Measurements from ENCODE around the gene OVOL3.
"Not testable (repeated sequence)": the region's sequence is repeated elsewhere in the genome, so short reads cannot be mapped to it uniquely, and the experiment has no call there.

OVOL3 gene

DNA sequence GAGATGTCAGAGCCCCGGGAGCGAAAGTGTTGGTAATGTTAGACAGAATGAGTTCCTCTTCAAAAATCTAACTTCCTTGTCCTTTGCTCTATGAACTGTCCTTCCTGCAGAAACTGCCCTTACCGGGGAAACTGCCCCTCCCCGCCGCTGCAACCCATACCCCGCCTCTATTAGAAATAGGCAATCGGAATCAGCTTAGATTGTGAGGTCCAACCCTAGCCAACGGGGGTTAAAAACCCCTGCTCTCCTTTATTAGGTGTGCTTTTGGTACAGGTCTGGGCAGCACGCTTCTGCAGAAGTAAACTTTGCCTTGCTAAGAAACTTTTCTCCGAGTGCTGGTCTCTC, 17.4 kb downstream of the OVOL3 start:
- Mint-ChIP-seq H3K27me3 (no peaks in the 10 kb centered on the region), H3K4me3 (peak overlapping the region; percentile 71 to 79), H3K4me1 (ENCODE audit: low read depth in 2 of 2) (peaks cover 20 to 24% of the 10 kb centered on the region in 2 donors), H3K9me3 (no peaks in the 10 kb centered on the region), H3K27ac (peak overlapping the region; percentile 66 to 92), H3K36me3 (ENCODE audit: insufficient read depth) (peaks cover 5% of the 10 kb centered on the region)
- peak; percentile 1 for ATAC-seq (replicated peaks)
- no peak for DNase-seq

GRCh38 chr19:36131221-36131620, 20.3 kb downstream of the OVOL3 start:
- H3K9me3 Mint-ChIP-seq; H3K36me3 Mint-ChIP-seq (ENCODE audit: insufficient read depth); H3K27me3 Mint-ChIP-seq: not testable (repeated sequence)
- DNase-seq, result peak in 2 of 3 experiments; percentile 11 to 13
- Mint-ChIP-seq H3K4me1 (ENCODE audit: low read depth in 2 of 2) (peaks cover 20 to 24% of the 10 kb centered on the region in 2 donors), H3K27ac (peak overlapping the region; percentile 87 to 89), H3K4me3 (peak overlapping the region; percentile 36 to 37)
- ATAC-seq (replicated peaks), result peak; percentile 18

DNA sequence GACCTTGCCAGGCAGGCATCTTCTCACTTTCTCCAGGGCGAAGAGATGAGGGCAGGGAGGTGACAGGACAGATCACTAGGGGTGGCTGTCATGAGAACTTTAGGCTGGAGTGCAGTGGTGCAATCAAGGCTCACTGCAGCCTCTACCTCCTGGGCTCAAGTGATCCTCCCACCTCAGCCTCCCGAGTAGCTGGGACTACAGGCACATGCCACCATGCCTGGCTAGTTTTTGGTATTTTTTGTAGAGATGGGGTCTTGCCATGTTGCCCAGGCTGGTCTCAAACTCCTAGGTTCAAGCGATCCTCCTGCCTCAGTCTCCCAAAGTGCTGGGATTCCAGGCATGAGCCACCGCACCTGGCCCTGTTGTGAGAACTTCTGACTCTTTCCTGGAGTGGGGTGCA, 23.9 kb downstream of the OVOL3 start:
- ATAC-seq (replicated peaks); DNase-seq; H3K9me3 Mint-ChIP-seq: not testable (repeated sequence)

GRCh38 chr19:36136964-36137686, 26.2 kb downstream of the OVOL3 start:
- H3K4me1 Mint-ChIP-seq (ENCODE audit: low read depth in 2 of 2), result peaks cover 18 to 24% of the 10 kb centered on the region in 2 donors
- H3K36me3 Mint-ChIP-seq (ENCODE audit: insufficient read depth), result peaks cover 33% of the 10 kb centered on the region
- no peaks in the 10 kb centered on the region for H3K27me3 Mint-ChIP-seq
- ATAC-seq (replicated peaks) (no peak), DNase-seq (no peak)
- H3K9me3 Mint-ChIP-seq, result no peaks in the 10 kb centered on the region
- peak overlapping the region in 1 of 2 donors; percentile 42 for H3K4me3 Mint-ChIP-seq
- peak overlapping the region in 1 of 2 donors; percentile 85 for H3K27ac Mint-ChIP-seq

More for the DNA sequence above, 23.9 kb downstream of the OVOL3 start:
- H3K4me3 Mint-ChIP-seq, H3K27me3 Mint-ChIP-seq, H3K27ac Mint-ChIP-seq: not testable (repeated sequence)
- Mint-ChIP-seq H3K36me3 (ENCODE audit: insufficient read depth) (peaks cover 12% of the 10 kb centered on the region), H3K4me1 (ENCODE audit: low read depth in 2 of 2) (peaks cover 13 to 20% of the 10 kb centered on the region in 2 donors)

DNA sequence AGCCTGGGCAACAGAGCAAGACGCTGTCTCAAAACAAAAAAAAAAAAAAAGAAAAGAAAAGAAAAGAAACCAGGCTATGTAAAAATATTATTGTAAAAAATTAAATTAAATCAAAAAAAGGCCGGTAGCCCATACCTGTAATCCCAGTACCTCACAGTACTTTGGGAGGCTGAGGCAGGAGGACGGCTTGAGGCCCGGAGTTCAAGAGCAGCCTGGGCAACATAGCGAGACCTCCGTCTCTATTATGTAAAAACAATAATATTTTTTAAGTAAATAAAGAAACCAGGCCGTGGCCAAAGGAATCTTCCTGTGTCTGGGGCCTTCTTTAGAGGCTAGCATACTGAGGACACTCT, 28.2 kb downstream of the OVOL3 start:
- H3K4me3 Mint-ChIP-seq, result peak overlapping the region; percentile 96 to 97
- DNase-seq, result no peak
- H3K27ac Mint-ChIP-seq, result peak overlapping the region; percentile 87 to 91
- peaks cover 18 to 23% of the 10 kb centered on the region in 2 donors for H3K4me1 Mint-ChIP-seq (ENCODE audit: low read depth in 2 of 2)
- H3K27me3 Mint-ChIP-seq, result no peaks in the 10 kb centered on the region
- no peaks in the 10 kb centered on the region for H3K9me3 Mint-ChIP-seq
- ATAC-seq (replicated peaks), result no peak
- peaks cover 45% of the 10 kb centered on the region for H3K36me3 Mint-ChIP-seq (ENCODE audit: insufficient read depth)

DNA sequence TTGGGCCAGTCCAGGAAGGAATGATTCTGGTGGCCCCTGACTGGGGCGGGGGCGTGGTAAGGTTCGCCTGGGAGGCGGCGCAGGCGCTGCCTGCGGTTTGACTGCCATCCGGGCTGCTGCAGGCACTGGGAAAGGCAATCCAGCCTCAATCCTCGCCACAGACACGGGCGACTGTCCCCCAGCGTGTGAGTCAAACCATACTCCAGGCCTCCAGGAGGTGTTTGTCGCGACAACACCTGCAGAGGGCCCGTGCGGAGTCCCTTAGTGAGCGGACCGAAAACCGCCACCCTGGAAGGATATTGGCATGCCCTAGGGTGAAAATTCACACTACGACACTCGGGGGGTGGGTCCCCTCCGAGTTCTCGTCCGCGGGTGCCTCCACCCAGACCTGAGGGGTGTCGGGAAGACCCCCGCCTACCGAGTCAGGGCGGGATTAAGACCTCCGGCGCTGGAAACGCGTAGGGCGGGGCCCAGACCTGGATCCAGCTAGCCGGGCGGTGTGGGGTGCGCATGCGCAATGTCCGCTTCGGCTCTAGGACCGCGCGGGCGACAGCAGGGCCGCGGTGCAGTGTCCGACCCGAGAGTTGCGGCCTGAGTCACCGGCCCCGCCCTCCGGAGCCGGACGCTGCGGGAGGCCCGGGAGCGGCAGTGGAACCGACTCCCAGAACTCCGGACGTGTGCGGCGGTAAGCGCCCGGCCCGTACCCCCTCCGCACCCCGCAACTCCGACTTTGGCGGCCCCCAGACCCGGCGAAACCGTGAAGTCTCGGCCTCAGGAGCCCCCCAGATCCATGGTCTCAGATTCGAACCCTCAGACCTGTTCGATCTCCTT, 28.7 kb downstream of the OVOL3 start, which contains the start of gene CAPNS1:
Gene CAPNS1 (plus strand): TSS at position 594 of the 831 bp plus-strand sequence. CDS start 946 bp downstream, outside the sequence.
- peak; percentile 83 to 87 (median 86) for DNase-seq
- no peaks in the 10 kb centered on the region for H3K27me3 Mint-ChIP-seq

GRCh38 chr19:36140304-36141038, 29.5 kb downstream of the OVOL3 start:
- DNase-seq, result peak in 2 of 3 experiments; percentile 25 to 37
- Mint-ChIP-seq H3K27ac (peak overlapping the region; percentile 87 to 91), H3K27me3 (no peaks in the 10 kb centered on the region), H3K4me1 (ENCODE audit: low read depth in 2 of 2) (peaks cover 18 to 23% of the 10 kb centered on the region in 2 donors), H3K4me3 (peak overlapping the region; percentile 96 to 97), H3K9me3 (no peaks in the 10 kb centered on the region), H3K36me3 (ENCODE audit: insufficient read depth) (peaks cover 58% of the 10 kb centered on the region)
- ATAC-seq (replicated peaks), result peak; percentile 19

More for the DNA sequence above, 28.7 kb downstream of the OVOL3 start, which contains the start of gene CAPNS1:
- Mint-ChIP-seq H3K4me1 (ENCODE audit: low read depth in 2 of 2) (peaks cover 18 to 23% of the 10 kb centered on the region in 2 donors), H3K4me3 (peak within 1 kb of the TSS; percentile 96 to 97), H3K36me3 (ENCODE audit: insufficient read depth) (peaks cover 50% of the 10 kb centered on the region), H3K9me3 (no peaks in the 10 kb centered on the region), H3K27ac (peak within 1 kb of the TSS; percentile 87 to 91)
- peak; percentile 72 for ATAC-seq (replicated peaks)

- H3K9me3 Mint-ChIP-seq, result no peaks in the 10 kb centered on the region
- no peaks in the 10 kb centered on the region for H3K27me3 Mint-ChIP-seq
- peak; percentile 71 for ATAC-seq (replicated peaks)
- peak; percentile 91 to 97 (median 92) for DNase-seq
- H3K36me3 Mint-ChIP-seq (ENCODE audit: insufficient read depth), result peaks cover 66% of the 10 kb centered on the region
- peaks cover 19 to 24% of the 10 kb centered on the region in 2 donors for H3K4me1 Mint-ChIP-seq (ENCODE audit: low read depth in 2 of 2)
- H3K27ac Mint-ChIP-seq, result peak overlapping the region; percentile 87 to 91
- H3K4me3 Mint-ChIP-seq, result peak overlapping the region; percentile 96 to 97
Observed at GRCh38 chr19:36141039-36141927, 30.3 kb downstream of the OVOL3 start.

DNA sequence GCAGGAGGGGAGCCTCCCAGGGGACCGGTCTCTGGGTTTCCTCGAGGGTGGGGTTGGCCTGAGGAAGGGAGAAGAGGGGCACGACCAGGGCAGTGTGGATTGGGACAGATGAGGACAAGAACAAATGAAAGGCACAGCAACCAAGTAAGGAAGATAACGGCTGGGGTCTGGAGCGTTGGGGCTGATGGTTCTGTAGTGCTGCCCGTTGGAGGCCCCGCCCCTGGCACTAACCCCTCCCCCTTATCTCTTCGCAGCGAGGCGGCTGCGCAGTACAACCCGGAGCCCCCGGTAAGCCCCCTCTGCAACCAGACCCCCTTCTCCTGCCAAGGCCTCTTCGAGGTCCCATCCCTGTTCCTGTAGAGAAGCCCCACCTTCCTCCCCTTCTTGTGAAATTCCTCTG, 31.1 kb downstream of the OVOL3 start:
- DNase-seq (no peak), ATAC-seq (replicated peaks) (no peak)
- Mint-ChIP-seq H3K4me3 (peak overlapping the region in 1 of 2 donors; percentile 96), H3K4me1 (ENCODE audit: low read depth in 2 of 2) (peaks cover 22 to 23% of the 10 kb centered on the region in 2 donors), H3K27me3 (no peaks in the 10 kb centered on the region), H3K27ac (peak overlapping the region; percentile 87 to 91), H3K9me3 (no peaks in the 10 kb centered on the region), H3K36me3 (ENCODE audit: insufficient read depth) (peaks cover 73% of the 10 kb centered on the region)

GRCh38 chr19:36142496-36142895, 31.6 kb downstream of the OVOL3 start:
- no peaks in the 10 kb centered on the region for H3K9me3 Mint-ChIP-seq
- peak overlapping the region in 1 of 2 donors; percentile 38 for H3K27ac Mint-ChIP-seq
- no peaks in the 10 kb centered on the region for H3K27me3 Mint-ChIP-seq
- DNase-seq (no peak), ATAC-seq (replicated peaks) (no peak)
- H3K36me3 Mint-ChIP-seq (ENCODE audit: insufficient read depth), result peaks cover 77% of the 10 kb centered on the region
- H3K4me1 Mint-ChIP-seq (ENCODE audit: low read depth in 2 of 2), result peaks cover 22 to 25% of the 10 kb centered on the region in 2 donors
- H3K4me3 Mint-ChIP-seq, result peak overlapping the region; percentile 2 to 27

DNA sequence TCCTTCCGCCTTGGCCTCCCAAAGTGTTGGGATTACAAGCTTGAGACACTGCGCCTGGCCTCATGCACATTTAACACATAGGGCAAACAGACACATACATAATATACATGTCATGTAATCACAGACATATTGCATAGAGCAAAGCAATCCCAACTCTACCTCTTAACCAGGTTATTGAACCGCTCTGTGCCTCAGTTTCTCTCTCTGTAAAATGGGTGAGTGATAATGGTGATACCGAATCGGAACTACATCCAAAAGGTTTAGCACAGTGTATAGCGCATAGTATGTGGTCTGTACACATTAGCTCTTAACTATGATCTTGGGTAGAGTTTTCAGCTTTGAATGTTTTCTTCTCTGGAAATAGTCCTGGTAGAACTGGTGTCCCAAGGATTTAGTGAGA, 33.7 kb downstream of the OVOL3 start:
- H3K27me3 Mint-ChIP-seq, result no peaks in the 10 kb centered on the region
- no peak overlapping the region for H3K27ac Mint-ChIP-seq
- ATAC-seq (replicated peaks), result no peak
- no peaks in the 10 kb centered on the region for H3K9me3 Mint-ChIP-seq
- H3K4me1 Mint-ChIP-seq (ENCODE audit: low read depth in 2 of 2), result peaks cover 22 to 25% of the 10 kb centered on the region in 2 donors
- peaks cover 86% of the 10 kb centered on the region for H3K36me3 Mint-ChIP-seq (ENCODE audit: insufficient read depth)
- no peak overlapping the region for H3K4me3 Mint-ChIP-seq
- DNase-seq, result no peak

GRCh38 chr19:36149673-36150406, 38.9 kb downstream of the OVOL3 start:
- H3K4me1 Mint-ChIP-seq (ENCODE audit: low read depth in 2 of 2), result peaks cover 12 to 15% of the 10 kb centered on the region in 2 donors
- peaks cover 52% of the 10 kb centered on the region for H3K36me3 Mint-ChIP-seq (ENCODE audit: insufficient read depth)
- no peak for ATAC-seq (replicated peaks)
- no peak overlapping the region for H3K4me3 Mint-ChIP-seq
- no peak for DNase-seq
- H3K27me3 Mint-ChIP-seq, result no peaks in the 10 kb centered on the region
- H3K9me3 Mint-ChIP-seq, result no peaks in the 10 kb centered on the region
- H3K27ac Mint-ChIP-seq, result peak overlapping the region; percentile 67 to 77

Measured in effector memory CD8-positive, alpha-beta T cell (primary cell).